Adrenal gland (tissue), 5 donors: ENCODE results near the gene SH3BP4.

ENCODE experiments used
- POLR2A ChIP-seq, 2 donors: fragments of 450-650 bp; IDR thresholded peaks; one replicate each; pipeline ENCODE4 v1.6.1; 2017; ENCODE audit warnings: antibody characterized with exemption in 2 of 2, mild to moderate bottlenecking in 2 of 2, moderate library complexity in 1 of 2
- TF ChIP-seq, protein P1 (sequence below), 6 experiments: fragments of 450-650 bp in 4 of 6; fragments of 200-600 bp in 2 of 6; sonication (generic) in 1 of 6; IDR thresholded peaks; 1 replicate in 5 of 6; 2 replicates in 1 of 6; pipeline versions ENCODE4 v1.5.1 to v1.8.0; 2016 to 2021; ENCODE audit warnings: antibody characterized with exemption in 6 of 6, mild to moderate bottlenecking in 2 of 6, moderate library complexity in 1 of 6
- donor health status: DM: no; HTN: no; CAD: no.

DNA sequence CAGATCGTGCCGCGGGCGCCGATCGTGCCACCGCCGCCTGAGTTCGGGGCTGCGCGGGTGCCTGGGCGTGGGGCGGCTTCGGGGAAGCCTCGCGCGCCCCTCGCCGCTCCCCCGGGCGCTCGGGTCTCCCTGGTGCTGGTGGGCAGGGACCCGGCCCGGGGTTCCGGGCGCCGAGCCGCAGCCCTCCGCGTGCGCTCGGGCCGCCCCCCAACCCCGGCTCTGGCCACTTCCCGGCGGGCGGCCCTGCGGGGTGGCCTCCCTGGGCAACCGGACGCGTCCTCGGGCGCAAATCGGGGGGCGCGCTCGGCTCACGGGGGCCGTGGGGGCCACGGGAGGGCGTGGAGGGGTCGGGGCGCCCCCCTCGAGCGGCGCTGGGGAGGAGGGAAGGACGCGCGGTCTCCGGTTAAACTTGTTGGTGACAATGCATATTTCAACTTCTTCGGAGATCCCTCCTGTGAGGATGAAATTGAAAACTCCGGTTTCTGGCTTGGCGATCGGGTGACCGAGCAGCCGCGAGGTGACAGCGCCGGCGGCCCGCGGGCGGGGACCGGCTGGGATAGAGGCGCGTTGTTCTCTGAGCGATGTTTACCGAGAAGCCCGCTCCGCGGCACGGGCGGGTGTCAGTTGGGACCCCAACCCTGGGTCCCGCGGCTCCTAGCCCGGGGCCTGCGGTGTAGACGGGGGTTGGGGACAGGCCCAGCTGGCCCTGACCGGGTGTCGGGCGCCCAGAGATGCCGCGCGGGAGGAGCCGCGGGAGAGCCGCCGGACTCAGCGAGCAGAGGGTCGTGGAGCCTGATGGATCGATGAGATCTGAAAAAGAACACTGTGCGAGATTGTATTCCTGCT, 676 bp downstream of the SH3BP4 start:
- TF ChIP-seq, protein P1, sequence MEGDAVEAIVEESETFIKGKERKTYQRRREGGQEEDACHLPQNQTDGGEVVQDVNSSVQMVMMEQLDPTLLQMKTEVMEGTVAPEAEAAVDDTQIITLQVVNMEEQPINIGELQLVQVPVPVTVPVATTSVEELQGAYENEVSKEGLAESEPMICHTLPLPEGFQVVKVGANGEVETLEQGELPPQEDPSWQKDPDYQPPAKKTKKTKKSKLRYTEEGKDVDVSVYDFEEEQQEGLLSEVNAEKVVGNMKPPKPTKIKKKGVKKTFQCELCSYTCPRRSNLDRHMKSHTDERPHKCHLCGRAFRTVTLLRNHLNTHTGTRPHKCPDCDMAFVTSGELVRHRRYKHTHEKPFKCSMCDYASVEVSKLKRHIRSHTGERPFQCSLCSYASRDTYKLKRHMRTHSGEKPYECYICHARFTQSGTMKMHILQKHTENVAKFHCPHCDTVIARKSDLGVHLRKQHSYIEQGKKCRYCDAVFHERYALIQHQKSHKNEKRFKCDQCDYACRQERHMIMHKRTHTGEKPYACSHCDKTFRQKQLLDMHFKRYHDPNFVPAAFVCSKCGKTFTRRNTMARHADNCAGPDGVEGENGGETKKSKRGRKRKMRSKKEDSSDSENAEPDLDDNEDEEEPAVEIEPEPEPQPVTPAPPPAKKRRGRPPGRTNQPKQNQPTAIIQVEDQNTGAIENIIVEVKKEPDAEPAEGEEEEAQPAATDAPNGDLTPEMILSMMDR (IDR thresholded peaks at IDR 0.05): no peak
- peak in 1 of 2 donors; percentile 41 for TF ChIP-seq POLR2A (IDR thresholded peaks at IDR 0.05)
